C1 segment of cervical spinal cord (tissue), 14 donors: ENCODE measurements around the gene FOXO1.
A peak's percentile ranks its signal among the peaks of the same experiment; 100 is the strongest.

ENCODE experiments used
- DNase-seq, 14 donors: peaks; one replicate each; lab custom pipeline; 2025; lab: John Stamatoyannopoulos, UW

Gene FOXO1

GRCh38 chr13:40549500-40550094 lies 116.8 kb downstream of the FOXO1 start:
- no peak for DNase-seq

GRCh38 chr13:40547591-40548315 lies 118.7 kb downstream of the FOXO1 start:
- peak in 1 of 14 donors; percentile 36 for DNase-seq

DNA sequence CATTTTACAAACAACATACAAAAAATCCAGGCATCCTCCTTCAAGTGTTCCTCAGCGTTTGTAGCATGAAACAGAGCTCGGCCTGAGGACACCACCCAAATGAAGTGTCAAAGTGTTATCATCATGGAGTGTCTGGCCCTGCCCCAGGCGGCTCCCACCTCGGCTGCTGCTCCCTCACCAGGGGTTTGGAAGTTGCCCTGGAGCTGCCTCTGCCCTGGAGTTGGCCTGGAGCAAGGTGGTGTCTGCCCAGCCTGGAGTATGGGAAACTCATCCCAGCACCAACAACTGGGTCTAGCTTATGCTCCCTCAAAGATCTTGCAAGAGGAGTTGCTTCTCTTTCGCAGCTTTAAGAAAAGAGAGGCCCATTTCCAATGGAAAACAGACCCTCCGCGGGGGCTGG lies 120.4 kb downstream of the FOXO1 start:
- DNase-seq: no peak

GRCh38 chr13:40540328-40541044 lies 126.0 kb downstream of the FOXO1 start:
- DNase-seq: no peak

DNA sequence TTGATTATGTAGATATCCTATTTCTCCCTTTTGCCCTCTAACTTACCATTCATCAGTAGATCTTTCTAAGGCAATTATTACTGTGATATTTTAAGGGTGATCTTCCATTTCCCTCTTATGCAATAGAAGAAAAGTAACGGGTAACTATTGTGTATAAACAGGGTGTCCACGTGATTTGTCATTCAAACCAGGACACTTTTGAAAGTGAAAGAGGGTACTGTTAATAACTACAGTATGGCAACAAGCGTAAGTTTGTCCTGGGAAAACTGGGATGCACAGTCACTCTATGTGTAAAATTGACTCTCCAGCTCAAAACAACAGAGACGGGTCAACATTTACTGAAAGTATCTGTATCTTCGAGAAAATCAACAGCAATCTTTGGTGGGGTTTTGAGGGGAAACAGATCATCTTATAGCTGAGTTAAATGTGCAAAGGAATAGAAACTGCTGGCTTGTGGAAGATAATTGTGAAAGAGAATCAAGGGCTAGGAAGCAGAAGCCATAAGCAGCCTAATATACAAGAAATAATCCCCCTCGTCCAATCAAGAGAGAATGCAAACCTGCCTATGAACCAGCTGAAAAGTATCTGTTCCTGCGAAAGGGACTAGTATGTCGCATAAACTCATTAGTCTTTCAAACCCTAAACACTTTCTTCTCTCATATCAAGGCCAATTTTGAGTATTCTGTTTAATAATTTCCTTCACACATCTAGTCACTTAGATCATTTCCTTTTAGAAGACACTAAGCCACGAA lies 126.7 kb downstream of the FOXO1 start:
- no peak for DNase-seq

GRCh38 chr13:40537146-40537895 lies 129.1 kb downstream of the FOXO1 start:
- no peak for DNase-seq

- no peak for DNase-seq
Measured at GRCh38 chr13:40536443-40537113, 129.9 kb downstream of the FOXO1 start.

- DNase-seq: no peak
Measured at GRCh38 chr13:40535345-40535836, 131.1 kb downstream of the FOXO1 start.

DNA sequence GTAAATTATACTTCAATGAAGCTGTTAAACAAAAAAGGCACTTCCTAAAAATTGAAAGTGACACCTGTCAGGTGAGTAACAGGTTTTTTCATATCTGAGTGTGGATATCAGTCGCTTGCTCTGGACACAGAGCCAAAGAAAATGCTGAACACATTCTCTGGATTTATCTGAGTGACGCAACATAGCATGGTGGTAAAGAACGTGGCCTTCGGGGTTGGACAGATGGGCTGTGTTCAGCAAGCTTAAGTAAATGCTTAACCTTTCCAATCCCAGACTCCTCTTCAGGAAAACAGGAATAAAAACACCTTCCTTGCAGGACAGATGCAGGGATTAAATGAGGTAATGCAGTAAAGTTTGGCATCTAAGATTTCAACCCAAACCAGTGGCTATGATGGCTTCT lies 132.0 kb downstream of the FOXO1 start:
- no peak for DNase-seq

- DNase-seq: no peak
Measured at GRCh38 chr13:40533072-40533471, 133.4 kb downstream of the FOXO1 start.

DNA sequence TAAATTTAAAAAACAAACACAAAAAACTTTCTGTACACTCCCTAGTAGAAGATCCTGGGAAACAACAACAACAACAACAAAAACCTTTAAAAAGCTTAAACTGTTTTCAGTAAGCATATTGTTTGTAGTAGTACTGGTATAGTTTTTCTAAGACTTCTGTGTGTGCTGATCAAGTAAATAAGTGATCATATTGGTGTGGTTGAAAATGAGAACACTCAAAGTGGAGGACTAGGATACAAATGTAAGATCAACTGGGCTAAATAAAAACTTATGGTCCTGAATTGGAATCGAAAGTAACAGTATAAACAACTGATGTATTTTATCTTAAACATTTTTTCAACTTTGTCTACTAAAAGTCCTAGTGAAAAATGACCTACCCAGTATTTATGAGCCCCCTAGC lies 135.5 kb downstream of the FOXO1 start:
- DNase-seq: no peak

GRCh38 chr13:40528881-40529280 lies 137.6 kb downstream of the FOXO1 start:
- DNase-seq: no peak

DNA sequence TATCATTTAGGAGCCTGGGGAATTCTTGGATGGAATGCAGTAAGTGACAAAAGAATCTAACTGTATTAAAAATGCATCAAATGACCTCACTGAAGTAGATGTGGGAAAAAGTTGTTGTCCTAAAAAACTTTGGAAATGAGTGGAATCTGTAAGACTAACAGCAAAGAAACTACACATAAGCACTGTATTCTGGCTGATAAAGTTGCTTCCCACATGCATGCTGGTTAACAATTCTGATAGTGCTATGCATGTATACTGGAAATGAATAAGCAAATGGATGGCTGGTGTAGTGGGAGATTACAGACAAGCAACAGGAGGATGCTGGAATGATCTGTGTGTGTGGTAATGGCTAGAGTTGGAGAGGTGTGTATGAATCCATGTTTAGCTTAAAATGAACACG lies 138.5 kb downstream of the FOXO1 start:
- no peak for DNase-seq

DNA sequence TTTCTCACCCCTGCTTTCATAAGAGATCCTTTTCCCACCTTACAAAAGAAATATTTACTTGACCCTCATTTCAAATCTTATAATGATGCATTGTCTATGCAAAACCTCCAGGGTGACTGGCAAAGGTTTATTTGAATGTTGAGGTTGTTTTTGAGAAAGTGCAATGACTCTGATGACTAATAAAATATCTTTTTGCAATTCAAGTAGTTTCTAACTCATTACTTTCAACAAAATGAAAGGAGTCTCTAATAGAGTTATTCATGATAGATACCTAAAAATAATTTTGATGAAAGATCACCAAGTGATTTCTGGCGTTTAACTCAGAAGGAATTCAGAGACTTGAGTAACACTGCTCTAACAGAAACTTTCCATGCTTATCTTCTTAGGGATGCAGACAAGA lies 144.2 kb downstream of the FOXO1 start:
- DNase-seq: no peak

GRCh38 chr13:40520916-40521315 lies 145.5 kb downstream of the FOXO1 start:
- DNase-seq: no peak

DNA sequence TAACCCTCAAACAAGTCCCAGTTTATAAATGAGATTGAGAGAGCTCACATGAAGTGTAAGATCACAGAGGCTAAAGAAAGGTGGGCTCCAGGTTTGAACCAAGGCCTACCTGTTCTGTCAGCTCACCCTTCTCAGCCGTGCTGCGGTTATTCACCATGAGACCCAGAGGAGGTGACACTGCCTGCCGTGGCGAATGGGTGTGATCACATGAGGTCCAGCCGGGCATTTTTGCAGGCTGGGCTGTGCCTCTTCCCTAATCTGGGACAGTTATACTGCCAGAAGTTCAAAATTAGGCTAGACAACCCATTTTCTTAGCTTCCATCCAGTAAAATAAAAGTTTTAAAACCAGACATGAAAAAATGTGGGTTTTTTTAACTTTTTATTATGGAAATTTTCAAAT lies 146.8 kb downstream of the FOXO1 start:
- no peak for DNase-seq

DNA sequence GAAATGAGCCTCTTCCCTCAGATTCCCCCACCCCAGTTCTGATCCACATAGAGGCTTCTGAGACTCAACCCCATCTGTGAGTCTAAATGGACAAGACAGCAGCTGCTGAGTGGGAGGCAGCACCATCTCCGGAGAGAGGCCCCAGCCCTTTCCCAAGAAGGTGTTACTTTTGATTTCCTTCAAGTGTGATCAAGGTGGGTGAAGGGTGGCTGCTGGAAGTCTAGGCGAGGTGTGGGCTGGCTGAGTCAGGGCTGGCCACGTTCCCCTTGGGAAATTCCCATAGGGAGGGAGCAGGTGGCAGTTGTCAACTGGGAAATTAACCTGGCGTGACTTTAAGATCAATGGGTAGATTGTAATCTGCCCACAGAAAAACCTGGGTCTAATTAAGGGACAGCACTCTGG lies 148.0 kb downstream of the FOXO1 start:
- DNase-seq: no peak

GRCh38 chr13:40517486-40518480 lies 148.7 kb downstream of the FOXO1 start:
- DNase-seq: no peak

DNA sequence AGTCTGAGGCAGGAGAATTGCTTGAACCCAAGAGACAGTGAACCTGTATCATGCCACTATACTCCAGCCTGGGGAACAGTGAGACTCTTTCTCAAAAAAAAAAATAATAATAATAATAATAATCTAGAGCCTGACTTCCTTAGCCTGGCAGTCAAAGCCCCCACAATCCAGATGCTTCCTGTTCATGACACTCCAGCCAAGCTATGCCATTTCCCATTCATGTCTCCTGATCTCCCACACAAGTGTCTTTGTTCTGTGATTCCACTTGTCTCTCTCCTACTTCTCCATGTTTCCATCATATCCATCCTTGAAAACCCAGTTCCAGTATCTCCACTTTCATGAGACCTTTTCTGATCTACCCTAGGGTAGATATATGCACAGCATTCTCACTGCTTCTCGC lies 150.7 kb downstream of the FOXO1 start:
- DNase-seq: no peak
